ENCODE measurements around the gene CD79A. TPM values are rescaled to one million over a fixed set of nuclear protein-coding genes. Genes with fewer than 3 reads are reported as not detected.

Gene CD79A
- total RNA-seq, 1 donor from 2014 or later = not detected

DNA sequence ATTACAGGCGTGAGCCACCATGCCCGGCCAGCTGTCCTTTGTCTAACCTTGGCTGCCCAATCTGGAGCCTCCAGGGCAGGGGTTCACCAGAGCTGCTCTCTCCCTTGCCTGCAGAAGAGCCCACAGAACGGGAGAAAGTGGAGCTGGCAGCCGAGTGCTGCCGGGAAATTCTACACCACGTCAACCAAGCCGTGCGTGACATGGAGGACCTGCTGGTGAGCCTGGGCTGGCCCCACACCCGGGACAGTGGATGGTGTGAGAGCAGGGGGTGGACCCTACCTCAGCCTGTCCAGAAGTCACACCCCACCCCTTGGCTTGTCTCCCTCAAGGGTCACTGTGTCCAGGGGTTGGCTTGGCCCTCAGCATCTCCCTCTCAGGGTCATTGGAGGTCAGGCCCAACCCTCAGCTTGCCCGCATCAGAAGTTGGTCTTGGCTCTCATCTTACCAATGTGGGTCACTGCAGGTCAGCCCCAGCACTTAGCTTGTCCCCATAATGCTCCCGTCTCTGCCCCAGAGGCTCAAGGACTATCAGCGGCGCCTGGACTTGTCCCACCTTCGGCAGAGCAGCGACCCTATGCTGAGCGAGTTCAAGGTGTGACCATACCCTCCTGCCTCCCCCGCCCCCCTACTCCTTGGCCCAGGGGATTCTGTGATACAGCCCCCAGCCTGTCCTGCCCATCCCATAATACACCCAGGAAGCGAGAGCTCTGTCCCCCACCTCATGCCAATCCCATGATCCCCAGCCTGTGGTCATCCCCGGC is 26.3 kb downstream of the CD79A start:
- H3K9me3 Mint-ChIP-seq (ENCODE audit: unreplicated experiment) = no peaks in the 10 kb centered on the region
- H3K27me3 Mint-ChIP-seq (ENCODE audit: unreplicated experiment) = no peaks in the 10 kb centered on the region
- H3K36me3 Mint-ChIP-seq (ENCODE audit: unreplicated experiment) = peaks cover 44% of the 10 kb centered on the region
- no peaks in the 10 kb centered on the region for H3K4me1 Mint-ChIP-seq (ENCODE audit: unreplicated experiment)
- no peak overlapping the region for H3K4me3 Mint-ChIP-seq (ENCODE audit: unreplicated experiment)
- TF ChIP-seq, protein P1, sequence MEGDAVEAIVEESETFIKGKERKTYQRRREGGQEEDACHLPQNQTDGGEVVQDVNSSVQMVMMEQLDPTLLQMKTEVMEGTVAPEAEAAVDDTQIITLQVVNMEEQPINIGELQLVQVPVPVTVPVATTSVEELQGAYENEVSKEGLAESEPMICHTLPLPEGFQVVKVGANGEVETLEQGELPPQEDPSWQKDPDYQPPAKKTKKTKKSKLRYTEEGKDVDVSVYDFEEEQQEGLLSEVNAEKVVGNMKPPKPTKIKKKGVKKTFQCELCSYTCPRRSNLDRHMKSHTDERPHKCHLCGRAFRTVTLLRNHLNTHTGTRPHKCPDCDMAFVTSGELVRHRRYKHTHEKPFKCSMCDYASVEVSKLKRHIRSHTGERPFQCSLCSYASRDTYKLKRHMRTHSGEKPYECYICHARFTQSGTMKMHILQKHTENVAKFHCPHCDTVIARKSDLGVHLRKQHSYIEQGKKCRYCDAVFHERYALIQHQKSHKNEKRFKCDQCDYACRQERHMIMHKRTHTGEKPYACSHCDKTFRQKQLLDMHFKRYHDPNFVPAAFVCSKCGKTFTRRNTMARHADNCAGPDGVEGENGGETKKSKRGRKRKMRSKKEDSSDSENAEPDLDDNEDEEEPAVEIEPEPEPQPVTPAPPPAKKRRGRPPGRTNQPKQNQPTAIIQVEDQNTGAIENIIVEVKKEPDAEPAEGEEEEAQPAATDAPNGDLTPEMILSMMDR (IDR thresholded peaks at IDR 0.05) = no peak
- no peak for DNase-seq (ENCODE audit: extremely low spot score, unreplicated experiment)
- H3K27ac Mint-ChIP-seq (ENCODE audit: unreplicated experiment) = no peak overlapping the region

DNA sequence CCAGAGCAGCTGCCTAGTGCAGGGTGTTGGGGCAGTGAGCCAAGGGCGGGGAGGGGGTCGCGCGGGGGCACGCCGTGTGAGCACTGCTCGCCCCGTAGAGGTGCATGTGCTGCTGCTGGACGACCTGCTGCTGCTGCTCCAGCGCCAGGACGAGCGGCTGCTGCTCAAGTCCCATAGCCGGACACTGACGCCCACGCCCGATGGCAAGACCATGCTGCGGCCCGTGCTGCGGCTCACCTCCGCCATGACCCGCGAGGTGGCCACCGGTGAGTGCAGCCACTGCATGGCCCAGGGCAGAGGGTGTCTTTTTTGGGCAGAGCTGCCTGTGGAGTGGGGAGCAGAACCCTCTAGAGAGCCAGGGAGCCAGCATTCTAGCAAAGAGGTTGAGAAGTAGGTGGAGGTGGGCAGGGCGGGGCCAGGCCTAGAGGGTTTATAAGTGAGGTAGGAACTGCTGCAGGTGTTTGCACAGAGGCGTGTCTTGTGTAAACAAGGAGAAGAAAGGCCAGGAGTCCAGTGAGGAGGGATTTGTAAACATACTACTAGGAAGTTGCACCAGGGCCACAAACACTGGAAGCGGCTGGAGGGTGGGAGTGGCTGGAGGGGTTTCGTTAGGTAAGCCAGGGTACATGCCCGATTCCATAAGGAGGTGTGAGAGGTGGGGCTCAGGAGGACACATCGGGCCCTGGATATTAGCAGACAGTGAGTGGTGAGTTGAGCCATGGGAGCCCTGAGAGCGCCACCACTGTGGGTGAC is 27.2 kb downstream of the CD79A start:
- H3K9me3 Mint-ChIP-seq (ENCODE audit: unreplicated experiment) = no peaks in the 10 kb centered on the region
- H3K36me3 Mint-ChIP-seq (ENCODE audit: unreplicated experiment) = peaks cover 38% of the 10 kb centered on the region
- H3K4me3 Mint-ChIP-seq (ENCODE audit: unreplicated experiment) = no peak overlapping the region
- H3K27ac Mint-ChIP-seq (ENCODE audit: unreplicated experiment) = no peak overlapping the region
- no peaks in the 10 kb centered on the region for H3K4me1 Mint-ChIP-seq (ENCODE audit: unreplicated experiment)
- no peak for DNase-seq (ENCODE audit: extremely low spot score, unreplicated experiment)
- no peaks in the 10 kb centered on the region for H3K27me3 Mint-ChIP-seq (ENCODE audit: unreplicated experiment)
- TF ChIP-seq, protein P1 (IDR thresholded peaks at IDR 0.05) = no peak

DNA sequence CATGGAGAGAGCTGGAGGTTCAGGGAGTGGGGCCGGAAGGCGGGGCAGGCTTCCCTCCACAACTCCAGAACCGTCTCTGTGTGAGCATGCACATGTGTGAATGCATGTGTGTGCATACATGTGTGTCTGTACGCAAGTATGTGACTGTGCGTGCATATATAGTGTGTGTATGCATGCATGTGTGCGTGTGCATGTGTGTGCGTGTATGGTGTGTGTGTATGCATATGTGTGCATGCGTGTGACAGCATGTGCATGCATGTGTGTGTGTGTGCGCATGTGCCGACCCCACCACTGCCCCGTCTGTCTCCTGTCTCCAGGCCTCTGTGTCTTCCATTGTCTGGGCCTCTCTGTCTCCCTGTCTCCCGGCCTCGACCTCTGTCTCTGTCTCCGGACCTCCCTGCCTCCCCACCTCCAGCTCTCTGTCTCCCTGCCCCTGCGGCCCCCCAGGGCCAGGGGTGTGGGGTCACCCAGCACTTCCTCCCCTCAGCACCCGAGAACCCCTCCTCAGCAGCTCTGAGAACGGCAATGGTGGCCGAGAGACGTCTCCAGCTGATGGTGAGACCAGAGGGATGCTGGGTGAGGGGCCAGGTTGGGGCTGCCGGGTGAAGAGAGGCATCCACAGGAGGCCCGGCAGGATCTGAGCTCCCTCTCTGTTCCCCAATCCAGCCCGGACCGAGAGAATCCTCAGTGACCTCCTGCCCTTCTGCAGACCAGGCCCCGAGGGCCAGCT is 28.4 kb downstream of the CD79A start:
- no peak overlapping the region for H3K27ac Mint-ChIP-seq (ENCODE audit: unreplicated experiment)
- H3K9me3 Mint-ChIP-seq (ENCODE audit: unreplicated experiment) = no peaks in the 10 kb centered on the region
- TF ChIP-seq, protein P1 (IDR thresholded peaks at IDR 0.05) = no peak
- no peak for DNase-seq (ENCODE audit: extremely low spot score, unreplicated experiment)
- no peak overlapping the region for H3K4me3 Mint-ChIP-seq (ENCODE audit: unreplicated experiment)
- no peaks in the 10 kb centered on the region for H3K4me1 Mint-ChIP-seq (ENCODE audit: unreplicated experiment)
- H3K36me3 Mint-ChIP-seq (ENCODE audit: unreplicated experiment) = peaks cover 37% of the 10 kb centered on the region
- peaks cover 3% of the 10 kb centered on the region for H3K27me3 Mint-ChIP-seq (ENCODE audit: unreplicated experiment)

DNA sequence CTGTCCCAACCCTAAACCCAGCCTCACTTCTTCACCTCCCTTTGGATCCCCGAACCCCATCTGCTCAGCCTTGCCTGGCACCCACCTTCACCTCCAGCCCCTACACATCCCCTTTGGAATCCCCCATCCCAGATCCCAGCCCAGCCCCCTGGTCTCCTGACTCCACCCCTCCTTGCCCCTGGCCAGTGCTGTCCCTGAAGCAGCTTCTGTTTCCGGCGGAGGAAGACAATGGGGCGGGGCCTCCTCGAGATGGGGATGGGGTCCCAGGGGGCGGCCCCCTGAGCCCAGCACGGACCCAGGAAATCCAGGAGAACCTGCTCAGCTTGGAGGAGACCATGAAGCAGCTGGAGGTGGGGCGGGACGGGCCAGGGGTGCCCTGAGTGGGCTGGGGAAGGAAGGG is 29.2 kb downstream of the CD79A start:
- no peak overlapping the region for H3K27ac Mint-ChIP-seq (ENCODE audit: unreplicated experiment)
- no peak for DNase-seq (ENCODE audit: extremely low spot score, unreplicated experiment)
- H3K9me3 Mint-ChIP-seq (ENCODE audit: unreplicated experiment) = no peaks in the 10 kb centered on the region
- H3K27me3 Mint-ChIP-seq (ENCODE audit: unreplicated experiment) = peaks cover 11% of the 10 kb centered on the region
- H3K36me3 Mint-ChIP-seq (ENCODE audit: unreplicated experiment) = peaks cover 37% of the 10 kb centered on the region
- TF ChIP-seq, protein P1 (IDR thresholded peaks at IDR 0.05) = no peak
- no peaks in the 10 kb centered on the region for H3K4me1 Mint-ChIP-seq (ENCODE audit: unreplicated experiment)
- no peak overlapping the region for H3K4me3 Mint-ChIP-seq (ENCODE audit: unreplicated experiment)

Data from osteocyte (in vitro differentiated cells).